ENCODE measurements around the gene LIPM. TPM values are rescaled to one million over a fixed set of nuclear protein-coding genes. Genes with fewer than 3 reads are reported as not detected.

Gene LIPM
- total RNA-seq, 1 donor: not detected

Other genes starting within 250 kb of the LIPM start
- 13.5 and 14.2 TPM in 2 replicates for gene RNLS, start 219.4 kb upstream of the LIPM start, total RNA-seq
- under 0.01 TPM in 1 of 2 replicates, not detected in the other for gene LIPJ, start 216.0 kb upstream of the LIPM start, total RNA-seq
- not detected in 2 replicates for gene LIPF, start 138.3 kb upstream of the LIPM start, total RNA-seq
- gene LIPK, start 96.5 kb upstream of the LIPM start, total RNA-seq: not detected in 2 replicates
- not detected in 2 replicates for gene LIPN, start 42.7 kb upstream of the LIPM start, total RNA-seq
- gene ANKRD22, start 49.1 kb downstream of the LIPM start, total RNA-seq: not detected in 2 replicates
- gene STAMBPL1, start 77.5 kb downstream of the LIPM start, total RNA-seq: 98.9 and 120 TPM in 2 replicates
- 2,403 and 2,598 TPM in 2 replicates for gene ACTA2, start 150.0 kb downstream of the LIPM start, total RNA-seq
- gene FAS, start 188.1 kb downstream of the LIPM start, total RNA-seq: 49.0 and 95.9 TPM in 2 replicates

All from fibroblast of villous mesenchyme (primary cell).